Right lobe of liver (tissue), 6 donors: ENCODE data around the gene CFAP161. TPM values are rescaled to one million over a fixed set of nuclear protein-coding genes. Genes with fewer than 3 reads are reported as not detected.

Source experiments
- ATAC-seq, 4 donors: fragments of 200-7000 bp; cut with Tn5 transposase; one replicate each; pipeline ENCODE4 v1.9.1; 2020; ENCODE audit warnings: mild to moderate bottlenecking in 4 of 4, moderate library complexity in 4 of 4
- DNase-seq, 3 donors: peaks; one replicate each; pipeline ENCODE4 v3.0.0-alpha.2; 2020
- H3K27ac ChIP-seq, 3 donors: fragments of 200-600 bp; one replicate each; pipeline ENCODE4 v1.8.0; 2022
- H3K27me3 ChIP-seq, 2 donors: fragments of 200-600 bp; one replicate each; pipeline ENCODE4 v1.8.0; 2022
- H3K36me3 ChIP-seq, 4 donors: fragments of 200-600 bp; sonication (generic) in 1 of 4; one replicate each; pipeline versions ENCODE4 v1.5.1 to v1.8.0; 2017 to 2022; ENCODE audit warnings: control low read depth in 1 of 4
- H3K4me1 ChIP-seq, 4 donors: fragments of 200-600 bp; sonication (generic) in 1 of 4; one replicate each; pipeline versions ENCODE4 v1.5.1 to v1.8.0; 2017 to 2022; ENCODE audit warnings: control low read depth in 1 of 4
- H3K4me3 ChIP-seq, 3 donors: fragments of 200-600 bp; one replicate each; pipeline ENCODE4 v1.8.0; 2022
- H3K9me3 ChIP-seq, 4 donors: fragments of 200-600 bp; sonication (generic) in 1 of 4; one replicate each; pipeline versions ENCODE4 v1.5.1 to v1.8.0; 2017 to 2022; ENCODE audit warnings: control low read depth in 1 of 4
- POLR2A ChIP-seq: fragments of 450-650 bp; IDR thresholded peaks from one replicate; pipeline ENCODE4 v1.6.1; 2017; ENCODE audit warnings: antibody characterized with exemption, mild to moderate bottlenecking
- WGBS: methylation state at CpG from one replicate; pipeline ENCODE4 v1.1.6; 2018; ENCODE audit warnings: low coverage, low lambda C conversion rate; ENCODE audit not compliant: insufficient coverage; ENCODE audit errors: missing lambda C conversion rate; 5-methylcytosine and 5-hydroxymethylcytosine counted together
- intact Hi-C, 2 donors: fragments of 100-400 bp; cut with DNase I; formaldehyde crosslinking; loops; one replicate each; pipeline versions ENCODE4 v1.11.2 to v1.14.1; 2022
- total RNA-seq, 6 experiments: library from RNA; depleted of rRNA in 2 of 6; stranded (reverse); fragments of >200 nt in 2 of 6; fragmentation: NEBNext Ultra II Directional in 3 of 6; extraction: Animal tissue kit (Norgen Biotek cat#: 25700) in 3 of 6; gene quantifications; one replicate each; pipeline versions ENCODE4 v1.1.0 to v1.2.4, GENCODE V29; 2016 to 2023
- TF ChIP-seq, protein P1 (sequence below), 4 donors: fragments of 200-600 bp in 3 of 4; fragments of 450-650 bp in 1 of 4; IDR thresholded peaks; one replicate each; pipeline versions ENCODE4 v1.5.1 to v1.8.0; 2016 to 2022; ENCODE audit warnings: antibody characterized with exemption in 4 of 4, mild to moderate bottlenecking in 2 of 4
- donor health status: DM: no; HTN: yes; CAD: no.
- donor health status: DM: no; HTN: no; CAD: no.
- donor health status: DM: no; HTN: no; CAD: no.
- donor health status: DM: no; HTN: yes; CAD: no.
- donor health status: DM: no; HTN: yes; CAD: no.

Gene CFAP161
- total RNA-seq, 6 experiments from 2014 or later = 0.25 to 0.42 TPM; not detected in 4

DNA sequence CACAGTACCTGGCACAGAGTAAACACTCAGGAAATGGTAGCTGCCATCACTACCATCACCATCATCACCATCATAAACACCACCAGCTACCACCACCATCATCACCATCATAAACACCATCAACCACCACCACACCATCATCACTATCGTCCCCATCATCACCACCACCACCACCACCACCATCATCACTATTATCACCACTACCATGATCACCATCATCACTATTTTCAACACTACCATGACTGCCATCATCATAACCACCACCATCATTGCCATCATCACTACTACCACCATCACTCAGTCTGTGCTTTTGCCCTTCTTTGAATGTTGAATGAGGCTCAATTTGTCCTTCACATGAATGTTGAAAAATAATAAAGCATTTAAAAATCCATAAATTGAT lies 41.4 kb downstream of the CFAP161 start:
- 64% methylated on average over 1 of the region's 1 CpG for WGBS

DNA sequence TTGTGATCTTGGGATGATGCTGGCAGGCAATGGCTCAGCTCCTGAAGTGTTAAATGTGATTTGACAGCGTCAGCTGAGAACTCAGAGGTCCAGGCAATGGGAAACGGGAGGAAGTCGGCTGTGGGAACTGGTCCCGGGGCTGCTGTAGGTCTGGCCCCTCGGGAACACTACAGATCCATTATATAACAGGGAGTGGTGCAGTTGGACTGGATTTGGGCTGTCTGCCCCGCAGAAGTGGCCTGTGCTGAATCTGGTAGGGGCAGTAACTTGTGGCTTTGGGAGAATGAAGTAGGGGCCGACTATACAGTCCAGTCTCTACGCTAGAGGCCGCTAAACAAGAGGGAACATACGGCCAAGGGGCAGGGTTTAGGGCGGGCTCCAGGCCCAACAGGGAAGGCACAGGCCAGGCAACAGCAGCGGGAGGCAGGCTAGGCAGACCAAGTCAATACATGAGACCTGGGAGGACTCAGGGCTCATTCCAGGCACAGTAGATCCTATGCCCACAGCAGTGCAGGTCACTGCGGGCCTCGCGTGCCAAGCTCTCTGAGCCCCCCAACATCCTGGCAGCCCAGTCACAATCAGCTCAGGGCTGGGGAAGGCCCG lies 42.3 kb downstream of the CFAP161 start:
- 75% methylated on average over 12 of the region's 16 CpGs for WGBS
- H3K9me3 ChIP-seq = no peaks in the 10 kb centered on the region
- intact Hi-C loops = no loop called here
- TF ChIP-seq, protein P1, sequence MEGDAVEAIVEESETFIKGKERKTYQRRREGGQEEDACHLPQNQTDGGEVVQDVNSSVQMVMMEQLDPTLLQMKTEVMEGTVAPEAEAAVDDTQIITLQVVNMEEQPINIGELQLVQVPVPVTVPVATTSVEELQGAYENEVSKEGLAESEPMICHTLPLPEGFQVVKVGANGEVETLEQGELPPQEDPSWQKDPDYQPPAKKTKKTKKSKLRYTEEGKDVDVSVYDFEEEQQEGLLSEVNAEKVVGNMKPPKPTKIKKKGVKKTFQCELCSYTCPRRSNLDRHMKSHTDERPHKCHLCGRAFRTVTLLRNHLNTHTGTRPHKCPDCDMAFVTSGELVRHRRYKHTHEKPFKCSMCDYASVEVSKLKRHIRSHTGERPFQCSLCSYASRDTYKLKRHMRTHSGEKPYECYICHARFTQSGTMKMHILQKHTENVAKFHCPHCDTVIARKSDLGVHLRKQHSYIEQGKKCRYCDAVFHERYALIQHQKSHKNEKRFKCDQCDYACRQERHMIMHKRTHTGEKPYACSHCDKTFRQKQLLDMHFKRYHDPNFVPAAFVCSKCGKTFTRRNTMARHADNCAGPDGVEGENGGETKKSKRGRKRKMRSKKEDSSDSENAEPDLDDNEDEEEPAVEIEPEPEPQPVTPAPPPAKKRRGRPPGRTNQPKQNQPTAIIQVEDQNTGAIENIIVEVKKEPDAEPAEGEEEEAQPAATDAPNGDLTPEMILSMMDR (IDR thresholded peaks at IDR 0.05) = no peak
- no peak for TF ChIP-seq POLR2A
- H3K27me3 ChIP-seq = no peaks in the 10 kb centered on the region
- H3K27ac ChIP-seq = no peak overlapping the region
- no peaks in the 10 kb centered on the region for H3K4me1 ChIP-seq
- H3K4me3 ChIP-seq = no peak overlapping the region
- ATAC-seq = no peak
- DNase-seq = no peak
- H3K36me3 ChIP-seq = no peaks in the 10 kb centered on the region

More for the DNA sequence above, 41.4 kb downstream of the CFAP161 start:
- intact Hi-C loops = no loop called here
- ATAC-seq (no peak), DNase-seq (no peak)
- Histone ChIP-seq H3K4me3 (no peak overlapping the region), H3K9me3 (no peaks in the 10 kb centered on the region), H3K27ac (no peak overlapping the region), H3K4me1 (no peaks in the 10 kb centered on the region), H3K36me3 (no peaks in the 10 kb centered on the region), H3K27me3 (no peaks in the 10 kb centered on the region)
- TF ChIP-seq, protein P1 (IDR thresholded peaks at IDR 0.05) = no peak
- no peak for TF ChIP-seq POLR2A

DNA sequence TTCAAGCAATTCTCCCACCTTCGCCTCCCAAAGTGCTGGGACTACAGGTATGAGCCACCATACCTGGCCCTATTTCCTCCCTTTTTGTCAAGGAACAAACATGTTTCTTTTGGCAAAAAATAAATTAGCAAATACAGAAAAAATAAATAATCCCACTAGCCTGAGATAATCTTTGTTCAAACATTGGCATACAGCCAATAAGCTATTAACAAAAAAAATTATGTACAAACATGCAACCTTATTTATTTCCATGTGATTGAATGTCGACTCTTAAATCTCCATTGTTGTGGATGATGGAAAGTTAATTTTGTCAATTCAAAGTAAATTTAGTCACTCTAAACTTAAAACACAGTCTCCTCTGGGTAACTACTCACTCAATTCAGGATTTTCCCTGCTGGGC lies 44.3 kb downstream of the CFAP161 start:
- 62% methylated on average over 2 of the region's 2 CpGs for WGBS
- TF ChIP-seq, protein P1 (IDR thresholded peaks at IDR 0.05) = no peak
- no peak for TF ChIP-seq POLR2A
- H3K36me3 ChIP-seq = no peaks in the 10 kb centered on the region
- intact Hi-C loops = no loop called here
- DNase-seq = no peak
- H3K27ac ChIP-seq = no peak overlapping the region
- H3K4me1 ChIP-seq = no peaks in the 10 kb centered on the region
- ATAC-seq = no peak
- no peaks in the 10 kb centered on the region for H3K27me3 ChIP-seq
- H3K9me3 ChIP-seq = no peaks in the 10 kb centered on the region
- H3K4me3 ChIP-seq = no peak overlapping the region

DNA sequence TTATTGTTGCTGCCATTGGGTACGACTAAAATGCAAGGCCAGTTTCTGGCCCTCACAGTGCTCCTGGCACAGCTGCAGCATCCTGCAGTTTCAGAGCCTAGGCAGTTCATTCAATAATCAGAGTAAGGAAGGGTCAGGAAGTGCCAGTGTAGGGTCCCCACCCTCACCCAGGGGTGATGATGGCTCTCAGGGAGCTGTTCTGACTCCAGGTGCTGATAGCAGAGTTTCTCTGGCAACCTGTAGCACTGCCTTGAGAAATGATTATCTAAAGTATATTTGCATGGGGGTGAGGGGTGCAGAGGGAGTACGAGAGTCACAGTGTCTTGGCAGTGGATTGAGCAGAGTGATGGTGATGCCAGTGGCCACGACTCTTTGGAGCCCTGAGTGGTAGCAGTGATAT lies 47.1 kb downstream of the CFAP161 start:
- 28% methylated on average over 2 of the region's 3 CpGs for WGBS
- Histone ChIP-seq H3K27me3 (no peaks in the 10 kb centered on the region), H3K4me3 (no peak overlapping the region), H3K36me3 (no peaks in the 10 kb centered on the region), H3K9me3 (no peaks in the 10 kb centered on the region), H3K27ac (no peak overlapping the region), H3K4me1 (no peaks in the 10 kb centered on the region)
- intact Hi-C loops = no loop called here
- TF ChIP-seq, protein P1 (IDR thresholded peaks at IDR 0.05) = no peak
- no peak for TF ChIP-seq POLR2A
- DNase-seq = no peak
- ATAC-seq = no peak
